ENCODE data around the gene MEGF10.
"Not testable (repeated sequence)": the region's sequence is repeated elsewhere in the genome, so short reads cannot be mapped to it uniquely, and the experiment has no call there.

MEGF10 gene

GRCh38 chr5:127290019-127290945, at the start of gene MEGF10:
MEGF10 (plus strand) TSS chr5:127290796; CDS start chr5:127331309, 40,513 bp downstream.
- H3K36me3 ChIP-seq (ENCODE audit: insufficient read depth, low read length) = no peaks in the 10 kb centered on the region
- DNase-seq (ENCODE audit: low read depth, low spot score) = no peak
- TF ChIP-seq POLR2AphosphoS5 (IDR thresholded peaks at IDR 0.05; ENCODE audit: borderline replicate concordance, low read depth, low read length) = no peak
- no peak for TF ChIP-seq EZH2 (IDR thresholded peaks at IDR 0.05)
- TF ChIP-seq FOXP2 (optimal IDR thresholded peaks at IDR 0.05; ENCODE audit: control extremely low read depth, extremely low read length, insufficient read depth) = no peak

GRCh38 chr5:127243011-127243410, 47.6 kb upstream of the MEGF10 start:
- Histone ChIP-seq H3K27ac (no peak overlapping the region), H3K9me3 (ENCODE audit: low read depth, low read length) (no peaks in the 10 kb centered on the region), H3K9ac (ENCODE audit: insufficient read length) (no peak overlapping the region), H3K36me3 (ENCODE audit: insufficient read depth, low read length) (no peaks in the 10 kb centered on the region), H3K4me3 (no peak overlapping the region)
- TF ChIP-seq POLR2AphosphoS5 (IDR thresholded peaks at IDR 0.05; ENCODE audit: borderline replicate concordance, low read depth, low read length) (no peak), FOXP2 (optimal IDR thresholded peaks at IDR 0.05; ENCODE audit: control extremely low read depth, extremely low read length, insufficient read depth) (no peak), EZH2 (IDR thresholded peaks at IDR 0.05) (no peak)
- no peak for DNase-seq (ENCODE audit: low read depth, low spot score)

More at GRCh38 chr5:127290019-127290945, at the start of gene MEGF10:
- Histone ChIP-seq H3K27ac (no peak within 1 kb of the TSS), H3K4me3 (peak within 1 kb of the TSS; percentile 85), H3K9ac (ENCODE audit: insufficient read length) (no peak within 1 kb of the TSS), H3K9me3 (ENCODE audit: low read depth, low read length) (no peaks in the 10 kb centered on the region)

GRCh38 chr5:127254729-127255284, 35.8 kb upstream of the MEGF10 start:
- Histone ChIP-seq H3K36me3 (ENCODE audit: insufficient read depth, low read length) (no peaks in the 10 kb centered on the region), H3K27ac (no peak overlapping the region), H3K4me3 (no peak overlapping the region), H3K9me3 (ENCODE audit: low read depth, low read length) (no peaks in the 10 kb centered on the region), H3K9ac (ENCODE audit: insufficient read length) (no peak overlapping the region)
- no peak for DNase-seq (ENCODE audit: low read depth, low spot score)
- TF ChIP-seq EZH2 (IDR thresholded peaks at IDR 0.05) (no peak), POLR2AphosphoS5 (IDR thresholded peaks at IDR 0.05; ENCODE audit: borderline replicate concordance, low read depth, low read length) (no peak), FOXP2 (optimal IDR thresholded peaks at IDR 0.05; ENCODE audit: control extremely low read depth, extremely low read length, insufficient read depth) (no peak)

GRCh38 chr5:127256886-127257597, 33.6 kb upstream of the MEGF10 start:
- Histone ChIP-seq H3K4me3 (no peak overlapping the region), H3K36me3 (ENCODE audit: insufficient read depth, low read length) (no peaks in the 10 kb centered on the region), H3K9ac (ENCODE audit: insufficient read length) (no peak overlapping the region), H3K27ac (no peak overlapping the region), H3K9me3 (ENCODE audit: low read depth, low read length) (no peaks in the 10 kb centered on the region)
- TF ChIP-seq EZH2 (IDR thresholded peaks at IDR 0.05) (no peak), FOXP2 (optimal IDR thresholded peaks at IDR 0.05; ENCODE audit: control extremely low read depth, extremely low read length, insufficient read depth) (no peak), POLR2AphosphoS5 (IDR thresholded peaks at IDR 0.05; ENCODE audit: borderline replicate concordance, low read depth, low read length) (no peak)
- no peak for DNase-seq (ENCODE audit: low read depth, low spot score)

GRCh38 chr5:127260686-127261085, 29.9 kb upstream of the MEGF10 start:
- no peak overlapping the region for H3K4me3 ChIP-seq
- TF ChIP-seq EZH2 (IDR thresholded peaks at IDR 0.05) (no peak), FOXP2 (optimal IDR thresholded peaks at IDR 0.05; ENCODE audit: control extremely low read depth, extremely low read length, insufficient read depth) (no peak), POLR2AphosphoS5 (IDR thresholded peaks at IDR 0.05; ENCODE audit: borderline replicate concordance, low read depth, low read length) (no peak)
- no peak overlapping the region for H3K27ac ChIP-seq
- no peak overlapping the region for H3K9ac ChIP-seq (ENCODE audit: insufficient read length)
- H3K9me3 ChIP-seq (ENCODE audit: low read depth, low read length) = no peaks in the 10 kb centered on the region
- DNase-seq (ENCODE audit: low read depth, low spot score) = no peak
- H3K36me3 ChIP-seq (ENCODE audit: insufficient read depth, low read length) = no peaks in the 10 kb centered on the region

GRCh38 chr5:127265473-127265872, 25.1 kb upstream of the MEGF10 start:
- not testable (repeated sequence) for DNase-seq (ENCODE audit: low read depth, low spot score); H3K9ac ChIP-seq (ENCODE audit: insufficient read length); H3K27ac ChIP-seq; H3K36me3 ChIP-seq (ENCODE audit: insufficient read depth, low read length); H3K4me3 ChIP-seq; H3K9me3 ChIP-seq (ENCODE audit: low read depth, low read length)

- H3K4me3 ChIP-seq; H3K9me3 ChIP-seq (ENCODE audit: low read depth, low read length); H3K9ac ChIP-seq (ENCODE audit: insufficient read length); H3K27ac ChIP-seq; H3K36me3 ChIP-seq (ENCODE audit: insufficient read depth, low read length); DNase-seq (ENCODE audit: low read depth, low spot score): not testable (repeated sequence)
These were observed 22.3 kb upstream of the MEGF10 start for GRCh38 chr5:127268342-127268741.

- not testable (repeated sequence) for H3K9ac ChIP-seq (ENCODE audit: insufficient read length); H3K36me3 ChIP-seq (ENCODE audit: insufficient read depth, low read length); DNase-seq (ENCODE audit: low read depth, low spot score); H3K4me3 ChIP-seq; H3K9me3 ChIP-seq (ENCODE audit: low read depth, low read length); H3K27ac ChIP-seq
These were observed 19.9 kb upstream of the MEGF10 start for GRCh38 chr5:127270713-127271112.

All from SK-N-MC (cell line).